HG02623 (cell line): ENCODE results near the gene PTPRN2.
"Not testable (repeated sequence)": the region's sequence is repeated elsewhere in the genome, so short reads cannot be mapped to it uniquely, and the experiment has no call there.

ENCODE experiments used
- ATAC-seq: cut with Tn5 transposase; IDR thresholded peaks from one replicate; pipeline ENCODE4 v1.9.1; 2021; ENCODE audit warnings: moderate library complexity; ENCODE audit not compliant: unreplicated experiment

Gene PTPRN2

DNA sequence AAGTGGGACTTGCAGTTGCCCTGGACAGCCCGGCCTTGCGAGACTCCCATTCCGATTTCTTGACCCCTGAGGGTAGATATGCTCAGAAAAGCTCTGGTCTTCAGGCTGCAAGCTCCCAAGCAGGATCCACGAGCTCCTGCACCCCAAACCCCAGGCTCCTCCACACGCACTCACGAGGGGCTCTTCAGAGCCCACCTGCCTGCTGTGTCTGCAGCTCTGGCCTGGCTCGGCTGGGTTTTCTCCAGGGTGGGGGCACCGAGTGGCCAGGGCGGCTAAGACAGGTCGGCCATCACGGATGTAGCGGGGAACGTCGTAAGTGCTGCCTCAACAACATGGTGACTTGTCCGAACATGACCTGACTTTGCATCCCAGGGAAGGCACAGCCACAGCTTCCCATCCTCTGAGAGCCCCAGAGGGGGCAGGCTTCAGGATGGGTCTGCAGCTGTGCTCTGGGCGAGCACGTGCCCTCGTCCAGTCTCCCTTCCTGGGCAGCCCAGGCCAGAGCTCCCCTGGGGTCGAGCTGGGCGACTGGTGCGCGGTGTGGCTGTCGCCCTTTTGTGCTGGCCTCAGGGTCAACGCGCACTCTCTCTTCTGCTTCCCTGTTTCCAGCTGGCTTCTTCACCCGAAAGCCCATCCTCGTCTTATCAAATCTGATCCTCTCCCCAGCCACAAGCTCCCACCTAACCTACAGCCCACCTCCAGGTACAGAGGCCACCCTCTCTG lies 835.5 kb downstream of the PTPRN2 start:
- ATAC-seq = no peak

- ATAC-seq = no peak
These were observed 836.2 kb downstream of the PTPRN2 start for GRCh38 chr7:157751406-157751805.

GRCh38 chr7:157750291-157750690 lies 837.3 kb downstream of the PTPRN2 start:
- ATAC-seq = no peak

- no peak for ATAC-seq
These were observed 841.6 kb downstream of the PTPRN2 start for GRCh38 chr7:157745721-157746709.

DNA sequence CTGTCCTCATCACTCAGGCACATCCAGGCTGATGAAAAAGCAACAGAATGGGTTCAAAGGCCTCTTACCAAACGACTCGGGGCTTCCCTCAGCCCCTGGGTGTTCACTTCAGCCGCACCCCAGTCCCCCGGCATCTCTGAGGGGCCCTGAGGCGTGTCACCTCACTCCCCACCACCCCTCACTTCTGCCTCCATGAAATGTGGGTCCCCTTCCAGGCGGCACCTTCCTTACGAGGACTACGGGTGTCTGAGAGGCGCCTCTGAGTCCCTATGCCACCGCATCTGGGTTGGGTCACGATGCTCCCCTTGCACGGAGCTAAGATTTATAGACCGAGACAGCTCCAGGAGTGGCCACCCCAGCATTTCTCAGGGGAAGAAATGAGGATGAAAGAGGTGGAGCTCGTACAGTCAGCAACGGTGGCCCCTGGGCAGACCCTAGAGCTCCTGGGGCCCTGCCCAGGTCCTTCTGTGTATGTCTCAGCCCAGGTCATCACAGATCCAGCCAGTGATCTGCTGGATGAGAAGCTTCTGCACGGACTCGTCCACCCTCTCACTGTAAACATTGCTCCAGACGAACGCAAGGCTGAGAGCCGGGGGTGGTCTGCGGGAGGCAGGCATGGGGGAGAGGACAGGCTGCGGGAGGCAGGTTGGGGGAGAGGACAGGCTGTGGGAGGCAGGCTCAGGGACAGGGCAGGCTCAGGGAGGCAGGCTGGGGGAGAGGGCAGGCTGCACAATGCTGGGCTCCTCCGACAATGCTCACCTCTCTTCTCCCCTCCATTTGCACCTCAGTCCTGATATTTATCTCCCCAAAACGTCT lies 842.6 kb downstream of the PTPRN2 start:
- ATAC-seq = no peak

- ATAC-seq = no peak
These were observed 843.7 kb downstream of the PTPRN2 start for GRCh38 chr7:157743781-157744525.

DNA sequence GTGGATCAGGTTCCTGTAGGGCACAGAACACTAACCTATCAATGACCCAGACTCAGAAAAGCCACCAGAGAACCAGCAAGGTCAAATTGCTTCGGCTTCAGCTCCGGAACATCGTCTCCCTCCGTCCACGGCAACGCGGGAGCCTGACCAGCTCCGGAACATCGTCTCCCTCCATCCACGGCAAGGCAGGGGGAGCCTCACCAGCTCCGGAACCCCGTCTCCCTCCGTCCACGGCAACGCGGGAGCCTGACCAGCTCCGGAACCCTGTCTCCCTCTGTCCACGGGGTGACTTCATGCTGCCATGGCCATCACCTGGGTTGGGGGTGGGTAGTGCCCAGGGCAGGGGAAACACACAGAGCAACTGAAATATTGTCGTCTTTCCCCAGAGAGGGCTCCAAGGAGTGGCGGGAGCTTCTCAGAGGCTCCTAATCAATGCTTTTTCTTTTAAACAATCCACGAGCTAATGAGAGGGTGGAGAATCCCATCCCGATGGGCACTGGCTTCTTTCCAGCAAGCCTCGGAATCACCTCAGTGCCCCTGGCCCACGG lies 847.3 kb downstream of the PTPRN2 start:
- no peak for ATAC-seq

GRCh38 chr7:157739650-157740049 lies 848.0 kb downstream of the PTPRN2 start:
- ATAC-seq = no peak

GRCh38 chr7:157739031-157739430 lies 848.6 kb downstream of the PTPRN2 start:
- no peak for ATAC-seq

GRCh38 chr7:157738066-157738460 lies 849.6 kb downstream of the PTPRN2 start:
- ATAC-seq = no peak

DNA sequence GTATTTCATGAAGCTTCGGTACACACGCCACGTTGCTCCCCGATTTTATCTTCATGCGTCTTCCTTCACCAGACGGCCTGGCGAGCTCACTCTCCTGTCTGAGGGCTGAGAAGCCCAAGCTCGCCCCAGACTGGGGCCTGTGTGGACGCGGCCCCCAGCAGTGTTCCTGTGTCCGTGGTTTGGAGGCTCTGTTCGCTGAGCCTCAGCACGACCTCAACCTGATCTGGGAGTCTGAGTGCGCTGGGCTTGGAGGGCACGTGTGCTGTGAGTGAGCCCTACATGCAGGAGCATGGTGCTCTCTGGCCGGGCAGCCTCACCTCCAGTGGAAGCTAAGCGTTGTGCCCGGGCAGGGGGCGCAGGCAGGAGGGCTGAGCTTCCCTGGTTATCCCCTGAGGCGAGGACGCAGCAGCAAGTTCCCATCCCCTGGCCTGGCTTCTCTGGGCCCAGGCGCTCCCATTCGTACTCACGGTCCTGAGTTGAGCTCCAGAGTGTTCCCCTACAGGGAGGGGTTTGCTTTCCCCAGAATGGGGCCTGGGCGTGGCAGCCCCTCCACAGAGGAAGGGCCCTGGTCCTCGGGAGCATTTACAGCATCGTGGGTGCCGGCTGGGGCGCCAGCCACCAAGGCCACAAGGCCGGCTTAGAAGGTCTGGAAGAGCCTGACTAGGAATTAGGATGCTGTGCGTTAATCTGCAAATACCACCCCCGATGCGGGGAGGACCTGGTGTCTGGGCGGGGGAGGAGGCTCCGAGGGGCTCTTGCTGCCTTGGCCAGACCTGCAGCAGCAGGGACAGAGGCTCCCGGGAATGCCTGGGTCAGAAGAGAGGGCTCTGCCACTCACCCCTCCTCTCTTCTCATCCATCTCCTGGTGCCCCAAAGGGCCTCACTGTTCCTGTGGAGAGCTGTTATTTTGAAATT lies 850.2 kb downstream of the PTPRN2 start:
- ATAC-seq = no peak

GRCh38 chr7:157736341-157736740 lies 851.3 kb downstream of the PTPRN2 start:
- ATAC-seq = no peak

DNA sequence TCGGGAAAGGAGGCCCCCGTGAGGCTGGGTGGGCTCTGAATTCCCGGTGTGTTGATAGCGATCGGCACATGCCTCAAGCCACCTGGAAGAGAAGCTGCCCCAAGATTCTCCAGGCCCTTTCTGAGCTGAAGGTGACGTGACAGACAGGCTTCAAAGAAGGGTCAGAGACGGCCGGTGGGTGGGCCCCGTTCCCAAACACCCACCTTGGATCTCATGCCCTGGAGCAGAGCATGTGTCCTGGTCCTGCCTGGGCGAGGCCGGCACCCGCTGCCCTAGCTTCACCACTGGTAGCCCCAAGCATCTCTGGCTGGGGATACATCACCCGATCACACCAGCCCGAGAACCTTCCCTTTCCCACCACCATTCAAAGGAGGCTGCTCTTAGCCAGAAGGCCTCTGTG lies 851.8 kb downstream of the PTPRN2 start:
- no peak for ATAC-seq

DNA sequence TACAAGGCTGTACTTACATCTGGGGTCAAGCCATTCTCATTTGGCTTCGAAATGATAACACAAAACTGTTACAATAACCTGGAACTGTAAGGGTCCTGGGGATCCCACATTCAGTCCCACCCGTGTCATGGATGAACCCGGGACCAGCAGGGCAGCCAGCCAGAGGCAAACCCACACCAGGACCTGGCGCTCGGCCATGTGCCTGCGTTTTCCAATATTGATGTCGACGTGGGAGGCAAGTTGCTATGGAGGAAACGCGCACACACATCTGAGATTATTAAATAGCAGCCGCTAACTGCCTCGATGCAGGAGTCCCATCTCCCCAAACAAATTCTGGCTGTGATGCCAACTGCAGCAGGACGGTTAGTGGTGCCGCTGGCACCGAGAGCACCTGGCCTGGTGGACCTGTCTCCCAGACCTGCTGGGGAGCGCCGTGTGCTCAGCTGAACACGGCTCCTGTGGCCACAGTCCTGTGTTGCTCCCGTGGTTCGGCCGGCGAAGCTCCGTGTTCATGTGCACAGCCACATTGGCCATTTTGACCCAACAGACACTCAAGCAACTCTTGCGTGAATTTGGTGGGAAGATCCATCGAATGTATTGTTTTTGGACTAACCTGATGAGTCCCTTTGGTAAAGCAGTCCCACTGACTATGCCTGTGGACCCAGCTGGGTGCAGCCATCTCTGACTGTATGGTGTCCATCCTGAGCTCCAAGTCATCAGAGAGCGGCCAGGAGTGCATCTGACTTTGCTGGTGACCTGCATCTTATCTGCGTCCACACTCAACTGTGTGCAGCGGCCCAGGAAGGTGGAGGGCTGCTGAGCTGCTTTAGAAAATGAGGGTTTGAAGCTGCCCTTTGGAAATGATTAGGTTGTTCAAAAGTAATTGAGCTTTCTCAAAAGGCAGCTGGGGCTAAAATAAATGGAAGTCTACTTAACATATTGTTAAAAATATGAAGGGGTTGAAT lies 852.7 kb downstream of the PTPRN2 start:
- ATAC-seq = no peak

GRCh38 chr7:157733760-157734395 lies 853.7 kb downstream of the PTPRN2 start:
- ATAC-seq = not testable (repeated sequence)

DNA sequence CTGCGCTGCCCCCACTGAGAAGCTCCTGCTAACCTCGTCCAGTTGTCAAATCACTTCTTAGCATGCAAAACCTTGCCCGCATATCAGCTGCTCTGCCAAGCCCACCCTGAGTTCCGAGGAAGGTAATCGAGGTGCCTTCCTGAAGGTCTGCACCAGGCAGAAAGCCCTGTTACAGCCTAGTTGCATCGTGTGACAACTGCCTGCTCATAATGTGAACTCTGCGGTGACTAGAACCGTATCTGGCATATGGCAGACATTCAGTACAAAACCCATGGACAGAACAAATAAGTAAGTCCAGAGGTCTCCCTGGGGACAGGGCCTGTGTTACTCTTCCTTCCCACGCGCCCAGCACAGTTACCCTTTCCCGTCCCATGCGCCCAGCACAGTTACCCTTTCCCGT lies 856.5 kb downstream of the PTPRN2 start:
- ATAC-seq = no peak

DNA sequence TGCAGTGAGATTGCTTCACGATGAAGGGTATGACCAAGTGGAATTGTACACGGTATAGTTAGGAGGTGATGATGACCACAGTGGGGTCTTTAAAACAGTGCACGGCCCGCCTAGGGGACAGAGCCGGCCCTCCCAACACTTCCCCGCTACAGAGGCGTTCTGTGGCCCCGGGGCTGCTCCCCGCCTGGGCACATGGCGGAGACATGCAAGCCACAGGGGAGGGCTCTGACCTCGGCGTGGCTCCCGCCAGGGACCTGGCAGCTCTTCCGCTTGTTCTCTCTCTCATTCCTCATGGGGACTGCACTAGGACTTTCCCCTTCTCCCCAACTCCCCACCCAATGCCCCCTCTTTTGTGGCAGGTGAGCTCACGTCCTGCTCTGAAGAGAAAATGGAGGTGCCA lies 857.0 kb downstream of the PTPRN2 start:
- ATAC-seq = no peak
